Spinal cord (tissue), 10 donors: ENCODE measurements around the gene TSN. TPM values are rescaled to one million over a fixed set of nuclear protein-coding genes. Genes with fewer than 3 reads are reported as not detected.
A peak's percentile ranks its signal among the peaks of the same experiment; 100 is the strongest.
"Not testable (repeated sequence)": the region's sequence is repeated elsewhere in the genome, so short reads cannot be mapped to it uniquely, and the experiment has no call there.

Experiments
- DNase-seq, 6 donors: peaks; one replicate each; pipeline versions ENCODE4 v3.0.0 to v3.0.0-alpha.2; 2013 to 2015; ENCODE audit warnings: low spot score in 6 of 6, low read depth in 4 of 6
- H3K27ac ChIP-seq: one replicate; pipeline ENCODE4 v1.5.1; 2013; ENCODE audit warnings: low read depth, low read length, control low read depth
- H3K27me3 ChIP-seq: one replicate; pipeline ENCODE4 v1.6.1; 2013; ENCODE audit warnings: low read length; ENCODE audit not compliant: control insufficient read depth, insufficient read depth
- H3K36me3 ChIP-seq: one replicate; pipeline ENCODE4 v1.6.1; 2013; ENCODE audit warnings: low read length; ENCODE audit not compliant: control insufficient read depth, insufficient read depth
- H3K4me1 ChIP-seq: one replicate; pipeline ENCODE4 v1.6.1; 2013; ENCODE audit warnings: low read length; ENCODE audit not compliant: control insufficient read depth, insufficient read depth
- H3K4me3 ChIP-seq: one replicate; pipeline ENCODE4 v1.5.1; 2013; ENCODE audit warnings: low read depth, low read length, control low read depth
- H3K9me3 ChIP-seq: one replicate; pipeline ENCODE4 v1.6.1; 2013; ENCODE audit warnings: low read length; ENCODE audit not compliant: control insufficient read depth, insufficient read depth
- WGBS: methylation state at CpG from one replicate; pipeline ENCODE4 v1.1.5; 2013; ENCODE audit warnings: missing lambda C conversion rate; ENCODE audit not compliant: insufficient coverage; 5-methylcytosine and 5-hydroxymethylcytosine counted together
- polyA plus RNA-seq, 2 donors: library from polyadenylated mRNA; unstranded; fragments of 120-200 nt; gene quantifications; one replicate each; pipeline ENCODE4 v1.2.1, GENCODE V29; 2013; ENCODE audit not compliant: insufficient read length in 2 of 2
- total RNA-seq, 2 donors: library from RNA; depleted of rRNA in 1 of 2; stranded (reverse); fragments of 120-200 nt in 1 of 2; fragments of >200 nt in 1 of 2; gene quantifications; one replicate each; pipeline versions ENCODE4 v1.2.3 to v1.2.4, GENCODE V29; 2013 to 2014
- donor health status: healthy.

TSN gene
- total and polyA plus RNA-seq, 4 donors: 50.1 to 80.9 (median 66.4) TPM

DNA sequence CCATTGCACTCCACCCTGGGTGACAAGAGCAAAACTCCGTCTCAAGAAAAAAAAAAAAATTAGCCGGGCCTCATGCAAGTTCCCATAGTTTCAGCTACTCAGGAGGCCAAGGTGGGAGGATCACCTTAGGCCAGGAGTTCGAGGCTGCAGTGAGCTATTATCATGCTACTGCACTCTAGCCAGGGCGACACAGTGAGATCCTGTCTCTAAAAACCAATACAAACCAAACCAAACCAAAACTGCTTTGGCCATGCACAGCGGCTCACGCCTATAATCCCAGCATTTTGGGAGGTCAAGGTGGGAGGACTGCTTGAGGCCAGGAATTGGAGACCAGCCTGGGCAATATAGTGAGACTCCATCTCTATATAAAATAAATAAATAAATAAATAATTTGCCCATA lies 37.9 kb upstream of the TSN start:
- WGBS: 97% methylated on average over 2 of the region's 6 CpGs
- no peak for DNase-seq
- H3K27me3 ChIP-seq: no peaks in the 10 kb centered on the region

DNA sequence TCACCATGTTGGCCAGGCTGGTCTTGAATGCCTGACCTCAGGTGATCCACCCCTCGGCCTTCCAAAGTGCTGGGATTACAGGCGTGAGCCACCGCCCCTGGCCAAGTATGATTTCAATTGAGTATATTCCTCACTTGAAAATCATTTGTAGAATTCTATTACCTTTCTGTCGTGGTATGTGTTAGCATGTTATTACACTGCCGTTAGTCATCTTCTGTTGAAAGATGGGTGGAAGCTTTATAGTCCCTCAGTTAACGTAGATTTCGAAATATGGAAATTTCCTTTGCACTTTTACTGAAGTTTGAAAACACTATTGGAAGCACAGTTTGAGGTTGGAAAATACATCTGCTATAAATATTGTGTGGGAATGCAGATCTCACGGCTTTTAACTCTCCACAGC lies 33.5 kb upstream of the TSN start:
- Histone ChIP-seq H3K36me3 (peaks cover 9% of the 10 kb centered on the region), H3K4me1 (no peaks in the 10 kb centered on the region), H3K9me3 (no peaks in the 10 kb centered on the region), H3K27ac (no peak overlapping the region), H3K4me3 (no peak overlapping the region), H3K27me3 (no peaks in the 10 kb centered on the region)
- no peak for DNase-seq
- whole genome bisulfite sequencing: no CpG with 5 or more reads among the region's 8 CpGs

More for the DNA sequence above, 37.9 kb upstream of the TSN start:
- Histone ChIP-seq H3K36me3 (no peaks in the 10 kb centered on the region), H3K4me1 (no peaks in the 10 kb centered on the region), H3K27ac (no peak overlapping the region), H3K9me3 (no peaks in the 10 kb centered on the region), H3K4me3 (no peak overlapping the region)

DNA sequence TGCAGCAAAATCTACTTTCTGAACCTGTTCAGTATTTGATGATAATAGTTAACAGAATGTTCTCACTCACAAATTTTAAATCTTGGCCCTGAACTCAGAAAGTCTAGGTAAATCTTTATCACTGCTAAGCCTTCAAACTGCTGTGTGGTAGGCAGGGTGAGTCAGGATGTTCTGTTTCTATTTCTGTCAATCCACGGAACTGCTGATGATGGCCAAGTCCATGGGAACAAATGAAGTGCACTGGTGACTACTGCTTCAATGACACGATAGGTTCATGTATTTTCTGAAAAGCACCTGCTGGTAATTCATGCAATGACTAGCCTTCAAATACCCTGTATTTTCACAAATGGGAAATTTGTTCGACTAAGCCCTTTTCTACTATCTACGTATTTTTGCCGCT lies 33.0 kb upstream of the TSN start:
- Histone ChIP-seq H3K4me3 (no peak overlapping the region), H3K36me3 (peaks cover 9% of the 10 kb centered on the region), H3K4me1 (no peaks in the 10 kb centered on the region), H3K27me3 (no peaks in the 10 kb centered on the region), H3K9me3 (no peaks in the 10 kb centered on the region), H3K27ac (no peak overlapping the region)
- no peak for DNase-seq
- 95% methylated on average over 4 of the region's 5 CpGs for WGBS

DNA sequence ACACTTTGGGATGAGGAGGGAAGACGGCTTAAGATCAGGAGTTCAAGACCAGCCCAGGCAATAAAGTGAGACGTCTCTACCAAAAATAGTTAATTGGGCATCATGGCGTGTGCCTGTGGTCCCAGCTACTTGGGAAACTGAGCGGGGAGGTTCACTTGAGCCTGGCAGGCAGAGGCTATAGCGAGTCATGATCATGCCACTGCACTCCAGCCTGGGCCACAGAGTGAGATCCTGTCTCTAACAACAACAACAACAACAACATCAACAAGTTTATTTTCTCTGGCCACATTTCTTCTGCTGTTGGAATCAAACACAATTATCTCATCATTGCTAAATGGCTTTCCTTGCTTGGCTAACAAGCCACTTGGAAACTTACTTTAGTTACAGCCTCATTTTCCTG lies 32.1 kb upstream of the TSN start:
- Histone ChIP-seq H3K27me3 (no peaks in the 10 kb centered on the region), H3K27ac (no peak overlapping the region), H3K36me3 (peaks cover 9% of the 10 kb centered on the region), H3K4me3 (no peak overlapping the region), H3K9me3 (no peaks in the 10 kb centered on the region), H3K4me1 (no peaks in the 10 kb centered on the region)
- no peak for DNase-seq
- 96% methylated on average over 5 of the region's 5 CpGs for WGBS

DNA sequence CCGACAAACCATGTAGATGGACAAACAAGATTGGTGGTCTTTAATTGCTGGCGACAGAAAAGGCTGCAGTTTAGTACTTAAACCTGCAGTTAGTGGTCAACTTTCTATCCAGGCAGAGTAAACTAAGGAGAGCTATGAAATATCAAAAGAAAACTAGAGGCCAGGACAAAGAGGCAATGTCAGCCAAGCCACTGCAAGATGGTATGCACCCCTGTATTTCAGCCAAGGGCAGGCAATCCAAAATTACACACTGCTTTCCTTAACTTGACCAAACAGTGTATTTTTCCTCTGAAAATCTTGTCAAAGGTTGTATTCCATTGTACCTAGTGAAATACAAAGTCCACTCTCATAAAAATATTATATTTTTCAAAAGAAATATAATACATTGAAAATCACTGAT lies 28.1 kb upstream of the TSN start:
- Histone ChIP-seq H3K4me1 (no peaks in the 10 kb centered on the region), H3K27ac (no peak overlapping the region), H3K27me3 (no peaks in the 10 kb centered on the region), H3K9me3 (no peaks in the 10 kb centered on the region), H3K36me3 (peaks cover 38% of the 10 kb centered on the region), H3K4me3 (no peak overlapping the region)
- WGBS: 100% methylated on average over 1 of the region's 2 CpGs
- DNase-seq: no peak

DNA sequence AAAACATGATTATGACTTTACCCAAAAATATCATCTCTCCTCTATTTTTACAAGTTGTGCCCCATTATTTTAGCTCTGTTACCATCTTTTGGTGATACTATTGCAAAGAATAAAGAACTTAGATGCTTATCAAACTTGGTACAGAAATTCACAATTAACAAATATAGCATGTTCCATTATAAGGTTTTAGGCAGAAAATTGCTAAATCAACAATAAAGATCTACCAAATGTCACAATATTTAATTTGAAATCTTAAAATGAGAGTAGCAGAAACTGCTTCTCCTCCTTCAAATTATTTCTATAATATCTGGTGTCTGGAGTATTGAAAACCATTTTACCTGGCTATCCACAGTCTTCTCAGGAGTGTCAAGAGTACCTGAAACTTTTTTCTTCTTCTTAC lies 27.5 kb upstream of the TSN start:
- no peaks in the 10 kb centered on the region for H3K27me3 ChIP-seq
- no peaks in the 10 kb centered on the region for H3K9me3 ChIP-seq
- H3K27ac ChIP-seq: no peak overlapping the region
- H3K36me3 ChIP-seq: peaks cover 42% of the 10 kb centered on the region
- no peak overlapping the region for H3K4me3 ChIP-seq
- H3K4me1 ChIP-seq: no peaks in the 10 kb centered on the region
- DNase-seq: no peak

DNA sequence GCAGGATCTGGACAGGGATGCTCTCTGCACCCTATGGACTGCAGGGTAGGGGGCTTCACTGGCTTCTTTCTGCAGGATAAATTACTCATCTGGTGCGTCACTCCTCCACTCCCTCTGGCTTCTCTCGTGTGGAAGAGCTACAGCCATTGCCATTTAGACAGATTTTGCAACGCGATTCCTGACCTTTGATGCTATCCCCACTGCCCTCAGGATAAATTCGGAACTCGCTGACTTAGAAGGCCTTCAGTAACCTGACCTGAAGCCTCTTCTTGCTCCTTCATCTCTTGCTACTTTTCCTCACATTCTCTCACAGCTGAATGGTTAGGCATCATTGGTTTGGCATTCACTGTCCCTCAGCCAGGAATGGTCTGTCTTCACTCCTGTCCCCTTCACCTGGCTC lies 24.1 kb upstream of the TSN start:
- Histone ChIP-seq H3K9me3 (no peaks in the 10 kb centered on the region), H3K36me3 (peaks cover 51% of the 10 kb centered on the region), H3K4me3 (no peak overlapping the region), H3K27me3 (no peaks in the 10 kb centered on the region), H3K4me1 (no peaks in the 10 kb centered on the region), H3K27ac (no peak overlapping the region)
- 92% methylated on average over 6 of the region's 6 CpGs for WGBS
- no peak for DNase-seq

DNA sequence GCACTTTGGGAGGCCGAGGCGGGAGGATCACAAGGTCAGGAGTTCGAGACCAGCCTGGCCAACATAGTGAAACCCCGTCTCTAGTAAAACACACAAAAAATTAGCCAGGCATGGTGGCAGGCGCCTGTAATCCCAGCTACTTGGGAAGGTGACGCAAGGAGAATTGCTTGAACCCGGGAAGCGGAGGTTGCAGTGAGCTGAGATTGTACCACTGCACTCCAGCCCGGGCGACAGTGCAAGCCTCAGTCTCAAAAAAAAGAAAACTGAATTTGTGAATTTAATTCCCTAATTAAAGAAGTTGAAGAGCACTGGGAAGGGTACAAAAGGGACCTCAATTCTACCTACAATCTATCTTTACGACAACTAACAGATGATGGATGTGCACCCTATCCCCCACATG lies 20.9 kb upstream of the TSN start:
- H3K4me3 ChIP-seq, H3K27ac ChIP-seq, DNase-seq, H3K4me1 ChIP-seq, H3K9me3 ChIP-seq, H3K27me3 ChIP-seq: not testable (repeated sequence)
- peaks cover 37% of the 10 kb centered on the region for H3K36me3 ChIP-seq
- WGBS: 83% methylated on average over 5 of the region's 11 CpGs

DNA sequence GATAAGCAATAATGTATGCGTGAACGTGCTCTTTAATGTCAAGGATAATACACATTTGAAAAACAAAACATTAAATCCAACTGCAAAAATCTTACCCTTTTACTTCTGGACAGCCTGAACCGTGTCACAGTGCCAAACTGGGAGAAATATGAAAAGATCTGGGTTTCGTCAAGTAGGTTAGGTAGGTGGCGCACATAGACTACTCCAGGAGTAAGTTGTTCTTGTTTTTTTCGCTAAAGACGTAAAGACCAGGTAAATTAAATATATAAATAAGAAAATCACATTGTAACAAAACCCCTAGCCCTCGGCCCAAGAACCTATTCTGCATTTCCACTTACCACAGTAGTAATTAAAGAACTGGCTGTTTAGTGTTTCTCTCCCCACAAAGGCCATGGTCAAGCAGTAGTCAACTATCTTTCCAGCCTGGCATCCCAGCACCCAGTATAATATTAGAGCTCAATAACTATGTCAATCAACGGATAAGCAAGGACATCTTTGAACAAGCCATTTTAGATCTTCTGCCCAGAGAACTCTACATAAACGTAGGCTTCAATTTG lies 19.9 kb upstream of the TSN start:
- Histone ChIP-seq H3K4me3 (peak overlapping the region; percentile 96), H3K27ac (no peak overlapping the region), H3K36me3 (peaks cover 28% of the 10 kb centered on the region), H3K27me3 (no peaks in the 10 kb centered on the region), H3K9me3 (no peaks in the 10 kb centered on the region), H3K4me1 (peaks cover 8% of the 10 kb centered on the region)
- WGBS: 6% methylated on average over 2 of the region's 10 CpGs
- DNase-seq: peak in 1 of 6 donors; percentile 37

DNA sequence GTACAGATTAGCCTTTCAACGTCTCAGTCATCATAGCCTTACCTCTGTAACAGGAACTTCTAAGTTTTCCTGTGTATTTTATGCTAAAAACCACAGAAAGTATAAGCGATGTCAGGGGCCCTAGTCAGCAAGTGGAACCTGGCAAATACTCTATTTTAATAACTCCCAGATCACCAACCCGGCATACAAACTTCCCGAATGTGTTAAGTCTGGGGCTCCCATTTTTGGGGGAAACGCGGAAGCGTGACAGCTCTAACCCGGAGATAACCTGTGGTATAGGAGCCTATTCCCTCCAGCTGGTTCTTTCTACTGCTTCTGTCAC lies 19.4 kb upstream of the TSN start:
- WGBS: 0% methylated on average over 5 of the region's 8 CpGs
- H3K27me3 ChIP-seq: no peaks in the 10 kb centered on the region
- H3K9me3 ChIP-seq: no peaks in the 10 kb centered on the region
- H3K4me3 ChIP-seq: peak overlapping the region; percentile 96
- no peak for DNase-seq
- peaks cover 8% of the 10 kb centered on the region for H3K4me1 ChIP-seq
- peak overlapping the region; percentile 76 for H3K27ac ChIP-seq
- H3K36me3 ChIP-seq: peaks cover 26% of the 10 kb centered on the region
